GM12873 (cell line): Measurements from ENCODE around the gene GSG1L.

Experiments used
- TF ChIP-seq, protein P1 (sequence below): IDR thresholded peaks from 2 replicates; pipeline ENCODE4 v1.5.1; 2012; ENCODE audit warnings: low read depth, mild to moderate bottlenecking, moderate library complexity, low read length, control low read depth; ENCODE audit not compliant: insufficient read depth; ENCODE audit errors: missing control alignments

GSG1L gene

DNA sequence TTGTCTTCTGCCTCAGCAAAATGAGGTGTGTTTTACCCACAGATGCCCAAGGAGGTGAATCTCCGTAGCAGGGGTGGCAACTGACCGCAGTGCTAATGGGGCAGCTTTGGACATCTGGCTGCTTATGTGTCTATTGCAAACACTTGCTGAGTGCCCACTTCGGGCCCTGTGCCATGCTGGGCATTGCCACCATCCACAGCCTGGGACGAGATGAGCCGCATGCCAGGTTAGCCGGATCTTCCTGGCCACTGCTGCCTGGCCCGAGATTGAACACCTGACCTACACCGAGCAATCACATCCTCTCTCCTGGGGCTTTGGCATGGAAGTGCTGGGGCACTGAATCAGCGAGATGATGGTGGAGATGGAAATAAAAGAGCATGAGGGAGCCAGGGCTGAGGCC, 238.7 kb downstream of the GSG1L start:
- TF ChIP-seq, protein P1, sequence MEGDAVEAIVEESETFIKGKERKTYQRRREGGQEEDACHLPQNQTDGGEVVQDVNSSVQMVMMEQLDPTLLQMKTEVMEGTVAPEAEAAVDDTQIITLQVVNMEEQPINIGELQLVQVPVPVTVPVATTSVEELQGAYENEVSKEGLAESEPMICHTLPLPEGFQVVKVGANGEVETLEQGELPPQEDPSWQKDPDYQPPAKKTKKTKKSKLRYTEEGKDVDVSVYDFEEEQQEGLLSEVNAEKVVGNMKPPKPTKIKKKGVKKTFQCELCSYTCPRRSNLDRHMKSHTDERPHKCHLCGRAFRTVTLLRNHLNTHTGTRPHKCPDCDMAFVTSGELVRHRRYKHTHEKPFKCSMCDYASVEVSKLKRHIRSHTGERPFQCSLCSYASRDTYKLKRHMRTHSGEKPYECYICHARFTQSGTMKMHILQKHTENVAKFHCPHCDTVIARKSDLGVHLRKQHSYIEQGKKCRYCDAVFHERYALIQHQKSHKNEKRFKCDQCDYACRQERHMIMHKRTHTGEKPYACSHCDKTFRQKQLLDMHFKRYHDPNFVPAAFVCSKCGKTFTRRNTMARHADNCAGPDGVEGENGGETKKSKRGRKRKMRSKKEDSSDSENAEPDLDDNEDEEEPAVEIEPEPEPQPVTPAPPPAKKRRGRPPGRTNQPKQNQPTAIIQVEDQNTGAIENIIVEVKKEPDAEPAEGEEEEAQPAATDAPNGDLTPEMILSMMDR, result no peak

DNA sequence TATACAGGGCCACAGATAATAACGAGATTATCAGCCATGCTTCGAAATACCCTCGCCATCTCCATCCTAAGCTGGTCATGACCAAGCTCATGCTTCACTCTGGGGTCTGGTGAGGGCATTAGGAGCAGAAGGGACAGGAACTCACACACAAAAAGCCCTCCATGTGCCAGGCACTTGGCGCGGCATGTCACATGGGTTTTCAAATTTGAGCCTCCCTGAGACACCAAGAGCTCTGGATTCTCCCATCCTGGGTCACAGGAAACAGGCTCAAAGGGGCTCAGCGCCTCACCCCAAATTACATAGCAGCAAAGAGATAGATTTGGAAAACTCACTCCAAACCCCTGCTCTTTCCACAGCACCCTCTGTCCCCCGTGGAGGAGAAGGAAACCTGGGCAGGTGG, 239.5 kb downstream of the GSG1L start:
- TF ChIP-seq, protein P1, result no peak

DNA sequence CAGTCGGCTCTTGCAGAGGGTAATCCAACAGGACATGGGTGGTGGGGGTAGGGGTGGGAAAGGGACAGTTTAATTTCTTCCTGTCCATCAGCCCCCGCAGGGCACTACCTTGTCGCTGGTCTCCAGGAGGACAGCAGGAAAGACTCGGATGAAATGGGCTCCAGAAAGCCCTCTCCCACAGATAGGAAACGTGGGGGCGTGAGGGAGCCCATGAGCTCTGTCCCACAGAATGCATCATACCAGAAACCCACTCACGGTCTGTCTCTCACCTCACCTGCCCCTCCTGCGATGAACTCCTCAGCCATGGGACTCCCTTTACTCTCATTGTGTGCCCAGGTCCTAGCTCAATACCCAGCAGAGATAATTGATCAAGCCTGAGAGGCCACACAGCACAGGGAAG, 240.1 kb downstream of the GSG1L start:
- TF ChIP-seq, protein P1, result no peak

DNA sequence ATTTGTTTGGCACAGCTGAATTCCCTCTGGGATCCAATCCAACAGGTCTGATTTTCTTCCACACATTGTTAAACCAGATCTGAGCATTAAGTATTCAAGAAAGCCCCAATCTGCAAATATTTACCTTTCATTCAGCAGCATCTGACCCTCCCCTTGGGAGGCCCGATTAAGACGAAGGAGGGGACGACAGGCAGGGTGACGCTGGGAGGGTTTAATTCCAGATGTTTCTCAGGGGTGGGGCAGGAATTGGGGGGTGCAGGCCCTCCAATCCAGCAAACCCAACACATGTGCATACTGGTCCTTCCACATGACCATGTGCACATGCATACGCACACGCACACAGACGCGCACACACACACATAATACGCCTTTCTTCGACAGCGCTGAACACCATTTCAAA, 240.5 kb downstream of the GSG1L start:
- TF ChIP-seq, protein P1, result no peak

DNA sequence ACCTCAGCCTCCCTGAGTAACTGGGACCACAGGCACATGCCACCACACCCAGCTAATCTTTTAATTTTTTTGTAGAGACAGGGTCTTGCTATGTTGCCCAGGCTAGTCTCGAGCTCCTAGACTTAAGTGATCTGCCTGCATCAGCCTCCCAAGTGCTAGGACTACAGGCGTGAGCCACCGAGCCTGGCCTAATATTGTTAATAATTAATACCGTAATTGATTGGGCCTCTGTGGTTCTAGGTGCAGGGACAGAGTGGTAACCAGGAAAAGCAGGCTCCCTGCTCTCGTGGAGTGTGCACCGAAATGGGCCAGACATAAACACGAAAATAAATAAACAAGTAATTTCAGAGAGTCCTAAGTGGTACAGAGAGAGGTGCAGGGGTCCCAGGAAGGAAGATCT, 241.0 kb downstream of the GSG1L start:
- TF ChIP-seq, protein P1, result no peak

DNA sequence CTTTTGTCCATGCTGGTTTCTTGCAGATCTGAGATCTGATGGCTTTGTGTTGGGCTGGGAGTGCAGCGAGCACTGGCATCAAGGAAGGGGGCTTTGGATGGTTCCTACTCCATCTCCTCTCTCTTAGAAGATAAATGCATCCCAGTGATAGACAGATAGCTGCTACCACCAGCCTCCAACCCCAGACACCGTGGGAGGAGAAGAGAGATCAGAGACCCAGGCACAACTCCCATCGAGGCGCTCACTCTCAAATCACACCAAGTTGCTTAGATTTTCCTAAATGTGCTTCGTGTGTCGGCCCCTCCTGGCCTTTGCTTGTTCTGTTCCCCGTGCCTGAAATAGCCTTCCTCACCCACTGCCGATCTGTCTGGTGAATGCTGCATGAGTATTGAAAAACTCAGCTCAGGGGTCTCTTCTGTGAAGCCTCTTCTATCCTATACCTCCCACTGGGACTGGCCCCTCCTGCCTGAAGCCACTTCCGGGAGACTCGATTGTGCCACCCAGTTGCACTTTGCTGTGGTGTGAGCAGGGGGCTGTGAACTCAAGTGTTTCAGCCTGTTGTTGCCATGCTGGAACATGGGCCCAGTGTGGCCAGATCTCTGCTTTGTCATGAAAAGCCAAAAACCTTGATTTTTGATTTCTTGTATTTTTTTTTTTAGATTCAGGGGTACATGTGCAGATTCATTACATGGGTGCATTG, 242.7 kb downstream of the GSG1L start:
- TF ChIP-seq, protein P1, result no peak

DNA sequence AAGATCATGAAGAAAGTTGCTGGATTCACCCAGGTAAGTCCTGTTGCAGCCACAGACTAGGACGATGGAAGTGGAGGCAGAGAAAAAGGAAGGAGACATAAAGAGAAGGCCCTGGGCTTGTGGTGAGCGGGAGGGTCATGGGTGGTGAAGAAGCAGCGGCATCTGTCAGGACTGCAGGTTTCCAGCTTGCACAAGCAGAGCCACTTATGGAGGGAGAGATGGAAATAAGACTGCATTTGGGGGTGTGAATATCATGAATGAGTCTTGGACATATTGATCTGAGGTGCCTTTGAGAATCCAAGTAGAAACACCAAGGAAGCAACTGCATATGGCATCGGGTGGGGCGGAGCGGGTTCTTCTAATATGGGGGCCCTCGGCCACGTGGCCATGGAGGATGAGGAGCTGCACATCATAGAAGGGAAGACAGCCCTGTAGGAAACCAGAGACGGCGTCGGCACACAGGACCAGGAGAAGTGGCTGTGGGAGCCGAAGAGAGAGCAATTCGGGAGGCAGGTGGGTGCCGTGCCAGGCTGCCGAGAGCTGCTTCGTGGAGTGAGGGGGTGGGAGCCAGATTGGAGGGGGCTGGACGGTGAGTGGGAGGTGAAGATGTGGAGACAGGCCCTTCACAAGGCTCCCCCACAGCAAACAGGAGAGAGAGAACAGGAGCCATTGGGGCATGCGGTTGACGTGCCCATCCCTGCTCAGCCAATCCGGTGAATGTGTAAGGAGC, 243.5 kb downstream of the GSG1L start:
- TF ChIP-seq, protein P1, result no peak
